Activated T-helper 2 cell treated with anti-CD3 and anti-CD28 coated beads, Interferon-gamma antibody, Interleukin-2, Interleukin-4, amounts not matched to agents 10 μg/mL and 5 μg/mL and 100 μg/mL, durations not matched to agents 14 hours and 24 hours and 36 hours (primary cell): ENCODE results near the gene VAT1. TPM values are rescaled to one million over a fixed set of nuclear protein-coding genes. Genes with fewer than 3 reads are reported as not detected.
"Not testable (repeated sequence)": the region's sequence is repeated elsewhere in the genome, so short reads cannot be mapped to it uniquely, and the experiment has no call there.

Experiments
- DNase-seq: peaks from one replicate; pipeline ENCODE4 v3.0.0; 2021; ENCODE audit warnings: low spot score
- H3K27ac Mint-ChIP-seq: one replicate; pipeline ENCODE4 v1.8.0; 2021; ENCODE audit warnings: mixed read lengths
- H3K27me3 Mint-ChIP-seq: one replicate; pipeline ENCODE4 v1.8.0; 2021; ENCODE audit warnings: low read depth, mixed read lengths
- H3K36me3 Mint-ChIP-seq: one replicate; pipeline ENCODE4 v1.8.0; 2021; ENCODE audit warnings: low read depth, mixed read lengths
- H3K4me1 Mint-ChIP-seq: one replicate; pipeline ENCODE4 v1.8.0; 2021; ENCODE audit warnings: low read depth, mixed read lengths
- H3K4me3 Mint-ChIP-seq: one replicate; pipeline ENCODE4 v1.8.0; 2021; ENCODE audit warnings: low read depth, mild to moderate bottlenecking, moderate library complexity, mixed read lengths
- H3K9me3 Mint-ChIP-seq: one replicate; pipeline ENCODE4 v1.8.0; 2021; ENCODE audit warnings: mixed read lengths
- intact Hi-C: fragments of 100-400 bp; cut with micrococcal nuclease; formaldehyde crosslinking; loops from one replicate; pipeline ENCODE4 v1.15.1; 2023
- total RNA-seq: library from RNA; stranded (reverse); gene quantifications from 2 replicates; pipeline ENCODE4 v1.2.3, GENCODE V29; 2022

The VAT1 gene
- total RNA-seq, 1 donor from 2014 or later: 18.6 TPM

- H3K9me3 Mint-ChIP-seq: no peaks in the 10 kb centered on the region
- H3K4me1 Mint-ChIP-seq: peaks cover 15% of the 10 kb centered on the region
- no peaks in the 10 kb centered on the region for H3K27me3 Mint-ChIP-seq
- H3K27ac Mint-ChIP-seq: no peak overlapping the region
- intact Hi-C loops: no loop called here
- H3K36me3 Mint-ChIP-seq: peaks cover 37% of the 10 kb centered on the region
- no peak overlapping the region for H3K4me3 Mint-ChIP-seq
- DNase-seq: no peak
Observed at GRCh38 chr17:43011728-43012472, 10.3 kb downstream of the VAT1 start.

DNA sequence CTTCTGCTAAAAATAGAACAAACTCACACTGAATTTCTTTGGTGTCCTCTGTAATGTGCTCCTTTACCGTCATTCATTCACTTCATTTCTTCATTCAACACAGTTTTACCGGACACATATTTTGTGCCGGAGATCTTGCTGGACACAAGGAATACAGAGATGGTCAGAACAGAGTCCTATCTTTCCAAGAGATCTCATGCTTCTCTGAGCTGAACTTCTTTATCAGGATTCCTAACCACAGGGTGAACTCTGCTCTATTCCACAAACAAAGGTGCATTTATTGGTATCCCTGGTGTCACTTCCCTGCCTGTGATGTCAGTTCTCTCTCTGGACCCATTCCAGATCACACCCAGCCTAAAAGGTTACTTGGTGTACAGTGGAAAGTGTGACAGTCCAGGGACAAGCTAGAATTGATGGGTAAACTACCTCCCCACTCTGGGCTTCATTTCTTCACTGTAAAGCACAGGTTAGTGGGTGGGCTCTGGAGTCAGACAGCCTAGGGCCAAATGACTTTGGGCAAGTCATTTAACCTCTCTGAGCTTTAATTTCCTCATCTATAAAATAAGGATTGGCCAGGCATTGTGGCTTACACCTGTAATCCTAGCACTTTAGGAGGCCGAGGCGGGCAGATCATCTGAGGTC, 11.4 kb downstream of the VAT1 start:
- intact Hi-C loops: no loop called here
- peaks cover 37% of the 10 kb centered on the region for H3K36me3 Mint-ChIP-seq
- no peaks in the 10 kb centered on the region for H3K9me3 Mint-ChIP-seq
- peaks cover 18% of the 10 kb centered on the region for H3K4me1 Mint-ChIP-seq
- no peaks in the 10 kb centered on the region for H3K27me3 Mint-ChIP-seq
- DNase-seq: no peak
- H3K27ac Mint-ChIP-seq: peak overlapping the region; percentile 6
- H3K4me3 Mint-ChIP-seq: no peak overlapping the region

DNA sequence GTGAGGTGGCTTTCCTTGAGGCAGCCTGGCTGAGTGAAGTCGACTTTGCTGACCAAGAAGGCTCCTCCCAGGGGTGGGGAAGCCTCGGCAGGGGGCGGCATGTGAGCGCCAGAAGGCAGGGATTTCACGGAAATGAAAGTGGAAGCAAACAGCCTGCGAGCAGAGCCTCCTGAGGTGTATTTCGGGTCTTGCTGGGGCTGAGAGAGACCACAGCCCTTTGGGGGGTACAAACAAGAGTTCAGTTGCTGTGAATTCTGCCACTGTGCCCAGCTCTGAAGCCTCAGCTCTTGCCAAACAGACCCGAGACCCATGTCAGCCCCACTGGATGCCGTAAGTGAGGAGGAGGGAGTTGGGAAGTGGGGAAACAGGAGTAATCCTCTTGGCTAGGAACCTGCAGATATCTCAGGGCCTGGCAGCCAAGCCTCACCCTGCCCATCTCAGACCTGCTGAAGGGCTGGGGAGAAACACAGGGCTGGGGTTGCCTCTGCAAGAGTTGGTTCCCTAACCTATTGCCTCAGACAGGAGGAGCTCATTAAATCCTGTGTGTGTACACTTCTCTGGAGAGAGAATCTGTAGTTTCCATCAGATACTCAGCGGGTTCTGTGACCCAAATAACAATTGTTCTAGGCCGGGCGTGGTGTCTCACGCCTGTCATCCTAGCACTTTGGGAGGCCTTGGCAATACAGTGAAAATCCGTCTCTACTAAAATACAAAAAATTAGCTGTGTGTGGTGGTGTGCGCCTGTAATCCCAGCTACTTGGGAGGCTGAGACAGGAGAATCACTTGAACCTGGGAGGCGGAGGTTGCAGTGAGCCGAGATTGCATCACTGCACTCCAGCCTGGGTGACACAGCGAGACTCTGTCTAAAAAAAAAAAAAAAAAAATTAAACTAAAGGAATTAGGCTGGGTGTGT, 15.3 kb downstream of the VAT1 start, which contains the start of gene IFI35:
TSS of gene IFI35 (plus strand) at position 146 of the 913 bp plus-strand sequence. CDS start at position 310, 164 bp downstream.
- Mint-ChIP-seq H3K4me3 (peak within 1 kb of the TSS; percentile 100), H3K4me1 (peaks cover 18% of the 10 kb centered on the region), H3K27ac (peak within 1 kb of the TSS; percentile 100), H3K27me3 (no peaks in the 10 kb centered on the region), H3K9me3 (no peaks in the 10 kb centered on the region), H3K36me3 (peaks cover 35% of the 10 kb centered on the region)
- intact Hi-C loops: loop anchor here (1.0 kb wide), 1 partner anchor 9 kb away; the partner anchor contains the start of gene RPL27
- DNase-seq: peak; percentile 84

DNA sequence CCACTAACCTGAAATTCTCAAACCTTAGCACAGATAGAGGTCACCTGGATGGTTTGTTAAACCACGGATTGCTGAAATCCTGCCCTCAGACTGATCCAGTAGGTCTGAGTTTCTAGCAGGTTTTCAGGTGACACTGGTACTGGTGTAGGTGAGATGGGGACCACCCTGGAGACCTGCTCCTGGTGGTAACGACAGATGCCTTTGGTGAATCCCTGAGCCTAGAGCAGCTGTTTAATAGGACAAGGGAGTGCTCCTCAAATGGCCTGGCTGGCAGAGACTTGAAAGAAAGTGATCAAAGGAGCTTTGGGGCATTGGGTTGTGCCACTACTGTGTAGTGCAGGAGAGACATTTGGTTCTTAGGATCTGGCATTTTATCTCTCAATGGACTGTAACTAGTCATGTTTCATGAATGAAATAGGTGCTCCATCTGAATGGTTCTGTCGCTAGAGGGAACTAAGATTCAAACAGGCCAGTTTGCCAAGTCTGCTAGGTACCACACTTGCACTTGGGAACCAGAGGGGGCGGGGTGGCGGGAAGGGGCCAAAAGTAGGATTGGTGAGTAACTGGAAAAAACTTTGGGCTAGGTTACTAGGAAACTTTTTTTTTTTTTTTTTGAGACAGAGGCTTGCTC, 18.5 kb downstream of the VAT1 start:
- intact Hi-C loops: no loop called here
- Mint-ChIP-seq H3K4me3 (no peak overlapping the region), H3K4me1 (peaks cover 21% of the 10 kb centered on the region), H3K9me3 (no peaks in the 10 kb centered on the region), H3K27me3 (no peaks in the 10 kb centered on the region), H3K27ac (peak overlapping the region; percentile 58), H3K36me3 (peaks cover 55% of the 10 kb centered on the region)
- DNase-seq: no peak

GRCh38 chr17:43000894-43001293, 21.3 kb downstream of the VAT1 start:
- intact Hi-C loops, H3K4me3 Mint-ChIP-seq, H3K27me3 Mint-ChIP-seq, DNase-seq, H3K27ac Mint-ChIP-seq, H3K9me3 Mint-ChIP-seq: not testable (repeated sequence)
- peaks cover 22% of the 10 kb centered on the region for H3K4me1 Mint-ChIP-seq
- peaks cover 60% of the 10 kb centered on the region for H3K36me3 Mint-ChIP-seq

DNA sequence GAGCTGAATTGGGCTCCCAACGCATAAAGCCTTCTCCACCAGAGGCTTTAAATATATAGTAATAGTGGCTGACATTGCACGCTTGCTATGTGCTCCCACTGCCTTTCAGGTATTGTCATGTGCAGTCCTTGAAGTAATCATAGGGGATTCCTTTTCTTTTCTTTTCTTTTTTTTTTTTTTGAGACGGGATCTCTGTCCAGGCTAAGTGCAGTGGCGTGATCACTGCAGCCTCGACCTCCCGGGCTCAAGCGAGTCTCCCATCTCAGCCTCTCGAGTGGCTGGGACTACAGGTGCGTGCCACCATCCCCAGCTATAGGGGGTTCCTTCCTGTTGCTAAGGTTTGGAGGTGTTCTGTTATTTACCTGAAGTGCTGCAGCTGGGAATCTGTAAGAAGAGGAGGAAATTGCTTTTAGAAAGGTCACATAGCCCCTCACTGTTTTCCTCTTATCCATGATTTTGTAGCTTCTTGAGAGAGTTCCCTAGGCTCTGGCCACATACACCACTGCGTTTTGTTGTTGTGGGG, 23.1 kb downstream of the VAT1 start:
- no peaks in the 10 kb centered on the region for H3K27me3 Mint-ChIP-seq
- peaks cover 68% of the 10 kb centered on the region for H3K36me3 Mint-ChIP-seq
- peak overlapping the region; percentile 97 for H3K27ac Mint-ChIP-seq
- DNase-seq: no peak
- intact Hi-C loops: loop anchor here (2.0 to 10.0 kb wide), 3 partner anchors 34 to 424 kb away; partner anchors contain the start of genes AARSD1, NBR1 and PSMC3IP
- peaks cover 22% of the 10 kb centered on the region for H3K4me1 Mint-ChIP-seq
- H3K9me3 Mint-ChIP-seq: no peaks in the 10 kb centered on the region
- H3K4me3 Mint-ChIP-seq: peak overlapping the region; percentile 93

- Mint-ChIP-seq H3K4me1 (peaks cover 22% of the 10 kb centered on the region), H3K9me3 (no peaks in the 10 kb centered on the region), H3K36me3 (peaks cover 67% of the 10 kb centered on the region), H3K27ac (peak within 1 kb of the TSS; percentile 97), H3K4me3 (peak within 1 kb of the TSS; percentile 93), H3K27me3 (no peaks in the 10 kb centered on the region)
- intact Hi-C loops: loop anchor here (1.0 to 10.0 kb wide), 5 partner anchors 8 to 423 kb away; partner anchors contain the start of genes AARSD1, IFI35, NBR1 and PSMC3IP
- peak; percentile 97 for DNase-seq
Observed at GRCh38 chr17:42997984-42998938, 23.9 kb downstream of the VAT1 start, which contains the start of gene RPL27. RPL27 (plus strand) TSS chr17:42998419; CDS start chr17:42998751, 332 bp downstream.

DNA sequence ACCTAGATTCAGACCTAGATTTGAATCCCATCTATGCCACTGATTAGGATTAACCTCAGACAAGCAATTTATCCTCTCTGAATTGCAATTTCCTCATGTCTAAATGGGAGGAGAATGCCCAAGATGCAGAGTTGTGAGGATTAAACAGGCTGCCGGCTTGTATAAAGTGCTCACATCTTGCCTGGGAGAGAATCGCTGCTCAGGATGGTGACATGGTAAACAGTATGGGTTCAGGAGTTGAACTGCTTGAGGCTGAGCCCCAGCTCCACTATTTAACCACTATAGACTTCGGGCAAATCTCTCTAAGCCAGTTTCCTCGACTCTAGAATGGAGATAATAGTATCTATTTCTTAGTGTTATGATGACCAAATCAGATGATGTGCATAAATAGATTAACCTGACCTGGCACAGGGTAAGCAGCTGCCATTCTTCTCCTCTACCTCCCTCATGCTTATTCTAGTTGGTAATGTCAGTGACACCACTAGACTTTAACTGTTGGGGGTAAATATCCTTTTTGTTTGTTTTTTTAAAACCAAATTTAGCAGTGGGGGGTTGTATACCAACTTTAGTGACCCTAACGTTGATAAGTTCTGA, 24.7 kb downstream of the VAT1 start:
- DNase-seq: no peak
- intact Hi-C loops: loop anchor here (10.0 kb wide), 1 partner anchor 423 kb away; the partner anchor contains the start of gene PSMC3IP

GRCh38 chr17:42993913-42994312, 28.3 kb downstream of the VAT1 start:
- H3K36me3 Mint-ChIP-seq: peaks cover 65% of the 10 kb centered on the region
- H3K9me3 Mint-ChIP-seq, DNase-seq, H3K4me1 Mint-ChIP-seq, H3K27me3 Mint-ChIP-seq, H3K27ac Mint-ChIP-seq, H3K4me3 Mint-ChIP-seq: not testable (repeated sequence)
- intact Hi-C loops: loop anchor here (10.0 kb wide), 1 partner anchor 419 kb away; the partner anchor contains the start of gene PSMC3IP

More for the DNA sequence above, 24.7 kb downstream of the VAT1 start:
- Mint-ChIP-seq H3K27me3 (no peaks in the 10 kb centered on the region), H3K4me1 (peaks cover 22% of the 10 kb centered on the region), H3K36me3 (peaks cover 67% of the 10 kb centered on the region), H3K9me3 (no peaks in the 10 kb centered on the region), H3K27ac (peak overlapping the region; percentile 97), H3K4me3 (peak overlapping the region; percentile 93)

DNA sequence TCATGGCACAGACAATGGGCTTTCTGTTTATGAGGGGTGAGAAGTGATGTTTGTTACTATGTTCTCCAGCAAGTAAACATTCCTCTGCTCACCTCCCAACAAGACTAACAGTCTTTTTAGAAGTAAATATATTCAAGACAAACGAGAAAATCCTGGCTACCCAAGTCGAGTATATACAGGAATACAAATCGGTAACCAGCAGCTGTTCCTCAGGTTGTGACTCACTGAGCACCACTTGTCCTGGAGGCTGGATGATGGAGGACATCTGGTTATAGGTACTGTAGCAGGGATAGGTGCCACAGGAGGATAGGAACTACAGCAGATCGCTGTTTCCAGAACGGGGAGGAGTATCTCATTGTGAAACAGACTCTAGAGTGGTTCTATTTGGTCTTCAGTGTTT, 29.3 kb downstream of the VAT1 start:
- Mint-ChIP-seq H3K4me3 (no peak overlapping the region), H3K27me3 (no peaks in the 10 kb centered on the region), H3K27ac (no peak overlapping the region), H3K4me1 (peaks cover 7% of the 10 kb centered on the region), H3K36me3 (peaks cover 67% of the 10 kb centered on the region), H3K9me3 (no peaks in the 10 kb centered on the region)
- intact Hi-C loops: loop anchor here (10.0 kb wide), 1 partner anchor 418 kb away; the partner anchor contains the start of gene PSMC3IP
- DNase-seq: no peak
